T-helper 9 cell (primary cell): Measurements from ENCODE around the gene RSKR.
"Not testable (repeated sequence)": the region's sequence is repeated elsewhere in the genome, so short reads cannot be mapped to it uniquely, and the experiment has no call there.

Source experiments
- DNase-seq: peaks from one replicate; pipeline ENCODE4 v3.0.0-alpha.2; 2020

RSKR gene

DNA sequence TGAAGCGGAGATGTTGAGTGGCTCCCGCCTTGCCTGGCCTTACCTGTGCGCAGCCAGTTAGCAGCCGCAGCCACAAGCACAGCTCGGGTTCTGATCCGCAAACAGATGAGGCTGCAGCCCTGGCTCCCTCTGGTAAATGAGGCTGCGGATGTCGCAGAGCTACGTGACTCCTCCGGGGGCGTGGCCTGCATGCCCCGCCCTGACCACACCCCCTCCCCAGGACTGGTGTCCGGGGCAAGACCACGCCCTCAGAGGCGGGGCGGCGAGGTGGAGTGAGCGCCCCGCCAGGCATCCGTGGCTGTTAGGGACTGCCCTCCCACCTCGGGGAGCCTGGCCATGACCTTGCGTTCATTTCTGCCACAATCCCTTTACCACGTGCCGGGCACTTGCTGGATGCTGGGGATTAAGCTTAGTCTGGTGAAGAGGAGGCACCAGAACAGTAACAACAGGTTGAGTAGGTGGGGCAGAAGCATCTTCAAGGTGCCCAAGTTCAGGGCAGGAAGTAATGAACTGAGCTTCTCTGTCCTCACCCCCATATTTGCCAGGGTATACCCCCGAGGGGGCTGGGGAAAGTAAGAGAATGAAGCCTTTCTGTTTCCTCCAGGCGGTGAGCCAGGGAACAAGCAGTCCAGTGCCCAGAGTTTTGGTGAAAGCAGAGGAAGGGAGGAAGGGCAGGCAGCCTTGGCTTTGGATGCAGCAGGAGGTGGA is 37.1 kb downstream of the RSKR start, which contains the start of gene ALDOC:
Gene ALDOC, minus strand, starts transcription at position 138 of the 708 bp plus-strand sequence. CDS start 1,363 bp downstream, outside the sequence.
- DNase-seq, result peak; percentile 98

DNA sequence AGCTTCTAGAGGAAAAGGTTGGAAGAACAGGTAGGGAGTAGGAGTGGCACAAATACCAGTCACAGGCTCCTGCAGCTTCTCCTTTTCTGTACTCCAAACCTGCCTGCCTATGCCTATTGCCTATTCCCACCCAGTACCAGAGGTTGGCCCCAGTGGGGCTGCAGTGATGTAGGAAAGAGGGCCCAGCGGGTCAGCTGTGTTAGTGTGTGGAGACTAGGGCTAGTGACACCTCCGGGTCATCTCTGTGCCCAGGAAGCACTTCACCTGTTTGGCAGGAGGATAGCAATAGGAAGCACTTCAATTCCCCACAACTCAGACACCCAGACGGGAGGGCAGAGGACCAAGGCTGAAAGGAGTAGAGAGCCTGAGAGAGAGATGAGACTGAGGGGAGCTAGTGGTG is 38.0 kb downstream of the RSKR start:
- not testable (repeated sequence) for DNase-seq

DNA sequence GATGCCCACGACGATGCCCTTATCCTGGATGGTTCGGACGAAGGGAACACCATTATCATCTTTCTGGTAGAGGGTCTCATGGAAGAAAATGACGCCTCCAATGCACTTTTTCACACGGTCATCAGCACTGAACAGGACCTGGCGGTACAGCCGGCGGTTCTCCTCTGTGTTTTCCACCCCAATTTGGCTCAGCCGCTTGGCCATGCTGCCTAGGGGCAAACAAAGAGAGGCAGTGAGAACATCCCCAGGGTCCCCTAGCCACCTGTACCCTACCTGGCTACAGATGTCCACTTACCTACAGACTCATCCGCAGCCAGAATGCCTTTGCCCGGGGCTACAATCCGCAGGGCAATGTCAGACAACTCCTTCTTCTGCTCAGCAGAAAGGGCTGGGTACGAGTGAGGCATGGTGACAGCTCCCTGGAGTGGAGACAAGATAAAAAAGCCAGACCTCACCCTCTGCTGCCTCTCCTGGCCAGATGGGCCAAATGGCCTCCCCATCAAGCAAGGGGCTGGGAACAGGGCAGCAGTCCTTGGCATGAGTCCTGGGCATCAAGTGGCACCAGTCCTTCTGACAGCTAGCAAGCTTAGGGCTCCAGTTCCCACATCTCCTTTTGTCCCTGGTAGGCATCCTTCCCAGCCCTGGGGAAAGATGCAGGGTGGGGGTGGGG is 38.7 kb downstream of the RSKR start:
- no peak for DNase-seq

DNA sequence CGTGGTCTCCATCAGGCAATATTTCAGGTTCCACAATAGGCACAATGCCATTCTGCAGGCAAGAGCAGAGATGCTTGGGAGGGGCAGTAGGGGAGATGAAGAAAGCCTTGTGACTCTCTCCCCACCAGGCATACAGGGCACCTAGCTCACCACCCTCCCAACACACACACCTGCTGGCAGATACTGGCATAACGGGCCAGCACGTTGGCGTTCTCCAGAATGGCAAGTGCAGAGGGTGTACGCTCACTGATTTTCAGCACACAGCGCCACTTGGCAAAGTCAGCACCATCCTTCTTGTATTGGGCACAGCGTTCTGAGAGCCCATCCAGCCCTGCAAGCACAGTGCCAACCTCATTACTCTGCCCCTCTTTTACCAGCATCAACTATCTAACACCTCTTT is 39.5 kb downstream of the RSKR start:
- no peak for DNase-seq

DNA sequence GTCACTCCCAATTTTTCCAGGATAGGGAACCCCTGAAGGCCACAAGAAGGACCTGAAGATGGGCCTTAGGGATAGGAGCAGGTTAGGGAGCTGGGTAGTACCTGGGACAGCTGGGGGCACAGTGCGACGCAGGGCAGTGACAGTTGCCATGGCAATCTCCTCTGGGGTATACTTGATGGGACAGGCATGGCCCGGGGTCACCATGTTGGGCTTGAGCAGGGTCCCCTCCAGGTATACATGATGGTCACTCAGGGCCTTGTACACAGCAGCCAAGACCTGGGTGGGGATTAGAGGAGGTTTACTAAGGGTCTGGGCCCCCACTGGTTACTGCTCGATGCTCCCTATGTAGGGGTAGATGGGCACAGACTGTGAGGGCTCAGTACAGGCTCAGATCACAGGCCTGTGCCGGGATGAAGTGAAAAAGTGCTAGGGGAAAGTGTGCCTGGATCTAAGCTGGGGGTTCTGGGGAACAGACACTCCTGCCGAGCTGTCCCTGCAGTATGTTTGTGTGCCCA is 40.0 kb downstream of the RSKR start:
- no peak for DNase-seq

DNA sequence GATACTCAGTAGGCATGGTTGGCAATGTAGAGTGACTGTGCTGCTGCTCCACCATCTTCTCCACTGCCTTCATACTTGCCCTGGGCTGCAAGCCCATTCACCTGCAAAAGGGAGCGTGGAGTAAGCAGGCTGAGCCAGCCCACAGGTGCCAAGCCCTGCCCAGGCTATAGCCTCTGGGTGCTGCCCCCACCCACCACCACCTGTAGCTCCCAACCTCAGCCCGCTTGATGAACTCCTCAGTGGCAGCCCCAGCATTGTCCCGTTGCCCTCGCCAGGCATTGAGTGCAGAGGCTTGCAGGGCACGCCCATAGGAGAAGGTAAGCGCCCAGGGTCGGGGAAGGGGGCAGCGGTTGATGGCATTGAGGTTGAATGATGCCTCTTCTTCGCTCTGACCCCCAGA is 40.5 kb downstream of the RSKR start:
- no peak for DNase-seq

DNA sequence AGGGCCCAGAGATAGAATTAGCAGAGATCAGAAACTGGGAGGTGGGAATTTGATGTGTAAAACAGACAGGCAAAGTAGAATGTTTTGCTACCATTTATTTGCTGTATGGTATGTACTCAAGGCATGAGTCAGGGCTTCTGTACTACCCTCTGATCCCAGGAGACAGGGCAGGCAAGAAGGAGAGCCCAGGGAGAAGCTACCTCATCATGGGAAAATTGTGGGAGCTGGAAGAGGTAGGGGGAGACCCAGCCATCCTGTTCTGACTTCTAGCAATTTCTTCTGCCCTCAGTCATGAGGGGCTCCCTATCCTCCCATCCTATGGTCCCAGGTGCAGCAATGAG is 41.0 kb downstream of the RSKR start:
- DNase-seq, result no peak

DNA sequence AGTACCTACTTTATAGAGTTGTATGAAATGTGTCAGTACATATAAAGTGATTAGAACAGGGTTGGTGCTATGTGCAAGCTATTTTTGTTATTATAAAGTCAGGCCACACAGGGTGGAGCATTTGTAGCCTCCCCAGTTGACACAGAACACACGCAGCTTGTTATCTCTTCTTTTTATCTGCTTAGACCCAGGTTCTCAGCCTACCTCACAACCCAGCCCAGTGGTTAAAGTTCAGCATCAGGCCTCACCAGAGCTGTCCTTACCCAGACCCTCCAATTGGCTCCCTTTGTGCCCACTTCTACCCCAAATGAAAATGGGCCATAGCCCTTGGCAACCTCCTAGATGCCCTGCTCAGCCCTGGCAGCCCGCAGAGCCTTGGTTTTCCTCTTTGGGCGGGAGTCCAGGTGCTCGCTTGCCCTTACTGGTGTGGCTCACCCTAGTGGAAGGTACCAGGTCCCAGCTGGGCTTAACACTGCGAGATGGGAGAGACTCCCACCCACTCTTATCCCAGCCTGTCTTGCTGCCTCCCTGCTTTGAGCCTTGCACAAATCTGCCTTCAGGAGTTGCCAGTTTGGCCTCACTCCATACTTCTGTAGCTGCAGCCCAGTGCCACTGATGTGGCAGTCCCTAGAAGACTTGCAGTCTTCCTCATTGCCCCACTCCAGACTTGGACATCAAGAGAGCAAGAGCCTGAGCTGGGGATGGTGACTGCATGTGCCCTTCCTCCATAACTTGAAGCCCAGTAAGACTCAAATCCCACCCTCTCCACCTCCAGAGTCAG is 41.5 kb downstream of the RSKR start:
- DNase-seq, result no peak

DNA sequence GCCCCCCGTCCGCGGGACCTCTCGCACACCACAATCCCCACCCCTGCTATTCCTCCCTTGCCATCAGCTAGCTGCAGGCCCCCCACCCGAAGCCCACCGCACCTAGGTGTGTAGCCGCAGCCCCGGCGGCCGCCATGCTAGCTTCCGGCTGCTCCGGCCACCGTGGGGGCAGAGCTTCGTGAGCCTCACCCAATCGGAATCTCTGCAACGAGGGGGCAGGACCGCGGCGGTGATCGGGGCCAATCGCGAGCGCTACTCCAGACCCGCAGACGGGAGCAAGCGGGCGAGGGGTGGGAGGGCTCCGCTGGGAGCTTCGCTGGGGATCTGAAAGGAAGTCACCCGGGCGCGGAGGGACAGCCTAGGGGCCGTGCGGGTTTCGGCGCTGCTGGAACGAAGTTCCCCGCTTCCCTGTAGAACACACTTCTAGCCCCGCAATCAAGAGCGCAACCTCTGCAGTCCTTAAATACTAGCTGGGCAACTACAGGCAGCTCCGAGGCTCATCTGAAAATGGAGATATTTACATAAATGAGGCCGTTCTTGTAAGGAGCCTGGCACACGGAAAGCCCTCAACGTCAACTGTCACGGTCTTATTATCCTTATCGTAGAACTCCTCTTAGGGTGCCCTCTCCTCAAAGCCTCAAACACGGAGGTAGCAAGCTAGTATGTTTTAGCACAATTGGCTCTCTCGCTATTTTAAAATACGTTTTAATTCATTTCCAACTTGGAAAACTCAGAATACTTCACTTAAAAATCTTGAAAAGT is 42.4 kb downstream of the RSKR start, which contains the start of gene PIGS:
Gene PIGS, minus strand, starts transcription at position 164 of the 762 bp plus-strand sequence. Its CDS starts 28 bp downstream, at position 136.
- peak; percentile 87 for DNase-seq

DNA sequence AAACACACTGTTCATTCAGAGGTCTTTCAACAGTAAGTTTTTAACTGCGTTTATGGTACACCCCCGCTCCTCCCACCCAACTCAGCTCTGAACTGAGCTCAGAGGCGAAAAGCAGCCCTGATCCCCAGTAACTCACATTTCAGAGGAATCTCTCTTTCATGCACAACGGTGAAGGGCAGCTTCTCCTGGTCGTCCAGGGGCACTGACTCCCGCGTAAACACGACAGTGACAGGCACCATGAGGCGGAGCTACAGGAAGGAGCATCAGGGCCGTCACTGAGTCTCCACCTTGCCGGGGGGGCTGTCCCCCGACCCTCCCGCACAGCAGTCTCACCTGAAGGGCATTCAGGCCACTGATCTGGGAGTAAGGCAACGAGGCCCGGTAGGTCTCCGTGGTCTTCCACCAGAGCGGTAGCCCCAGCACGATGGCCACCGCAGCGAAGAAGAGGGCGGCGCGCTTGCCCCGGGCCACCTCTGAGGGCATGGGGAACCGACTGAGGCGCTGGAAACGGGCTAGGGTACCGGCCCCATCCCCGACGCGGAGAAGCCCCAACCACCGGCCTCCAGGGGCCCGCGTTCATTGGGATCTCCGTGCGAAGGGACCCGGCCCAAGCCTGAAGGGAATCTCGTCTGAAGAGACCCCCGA is 43.1 kb downstream of the RSKR start:
- peak; percentile 39 for DNase-seq

DNA sequence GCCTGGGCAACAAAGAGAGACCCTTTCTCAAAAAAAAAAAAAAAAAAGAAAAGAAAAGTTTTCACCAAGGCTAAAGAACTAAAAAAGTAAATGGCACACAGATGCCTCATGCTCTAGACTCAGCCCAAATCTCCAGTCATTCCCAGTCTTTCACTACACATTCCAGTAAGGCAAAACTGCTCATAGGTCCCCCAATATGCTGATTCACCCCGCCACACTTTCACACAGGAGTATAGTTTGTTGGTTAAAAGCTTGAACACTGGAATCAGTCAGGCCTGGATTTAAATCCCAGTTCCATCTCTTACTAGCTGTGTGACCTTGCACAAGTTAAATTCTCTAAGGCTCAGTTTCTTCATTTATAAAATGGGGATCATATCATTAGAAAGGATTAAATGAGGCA is 44.5 kb downstream of the RSKR start:
- no peak for DNase-seq

DNA sequence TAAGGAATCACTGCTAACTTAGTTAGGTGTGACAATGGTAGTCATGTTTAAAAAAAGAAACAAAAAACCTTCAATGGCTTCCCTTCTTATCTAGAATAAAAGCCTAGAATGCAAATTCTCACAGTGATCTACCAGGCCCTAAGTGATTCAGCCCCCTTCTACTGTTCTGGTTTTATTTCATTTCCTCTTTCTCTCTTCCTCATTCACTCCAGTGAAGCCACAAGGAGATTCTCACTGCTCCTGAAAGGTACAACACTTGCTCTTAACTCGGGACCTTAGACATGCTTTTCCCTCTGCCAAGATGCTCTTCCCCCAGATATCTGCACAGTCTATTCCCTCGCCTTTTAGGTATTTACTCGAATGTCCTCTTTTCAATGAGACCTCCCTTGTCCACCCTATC is 46.4 kb downstream of the RSKR start:
- no peak for DNase-seq

DNA sequence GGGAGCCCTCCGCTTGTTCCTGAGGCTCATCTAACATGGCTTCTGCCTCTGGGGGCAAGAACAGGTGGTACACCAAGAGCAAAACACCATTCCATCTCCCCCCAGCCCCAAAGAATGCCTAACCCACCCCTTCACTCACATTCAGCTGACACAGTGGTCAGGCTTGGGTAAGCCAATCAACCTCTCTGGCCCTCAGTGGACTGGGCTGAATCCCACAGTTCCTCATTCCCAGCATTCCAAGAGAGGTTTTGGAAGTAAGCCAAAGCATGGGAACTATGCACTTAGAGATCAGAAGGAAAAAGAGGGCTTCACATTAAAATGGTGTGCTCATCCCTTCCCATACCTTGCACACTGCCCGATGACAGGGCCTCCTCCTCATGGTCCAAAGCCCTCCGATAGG is 50.5 kb downstream of the RSKR start:
- DNase-seq, result no peak
